Glomerular endothelial cell (primary cell): Measurements from ENCODE around the gene MAP3K4. TPM values are rescaled to one million over a fixed set of nuclear protein-coding genes. Genes with fewer than 3 reads are reported as not detected.

Experiments used
- DNase-seq: peaks from one replicate; pipeline ENCODE4 v3.0.0-alpha.2; 2011; ENCODE audit warnings: low read depth, low spot score; ENCODE audit errors: extremely low read depth
- total RNA-seq: library from RNA; depleted of rRNA; stranded (reverse); fragments of >200 nt; gene quantifications from 2 replicates; pipeline ENCODE4 v1.2.3, GENCODE V29; 2015

MAP3K4 gene
- total RNA-seq = 15.0 and 17.0 TPM in 2 replicates

GRCh38 chr6:160991406-160992060 lies at the start of gene MAP3K4:
TSS of gene MAP3K4 (plus strand) at chr6:160991769. CDS start at chr6:160991932, 163 bp downstream.
- DNase-seq = no peak

GRCh38 chr6:160943997-160944396 lies 47.6 kb upstream of the MAP3K4 start:
- DNase-seq = no peak

GRCh38 chr6:160945516-160946177 lies 45.9 kb upstream of the MAP3K4 start:
- no peak for DNase-seq

- no peak for DNase-seq
These were observed 42.0 kb upstream of the MAP3K4 start for GRCh38 chr6:160949531-160949930.

GRCh38 chr6:160950507-160950906 lies 41.1 kb upstream of the MAP3K4 start:
- no peak for DNase-seq

GRCh38 chr6:160951187-160952030 lies 40.2 kb upstream of the MAP3K4 start:
- DNase-seq = no peak

- no peak for DNase-seq
These were observed 38.8 kb upstream of the MAP3K4 start for GRCh38 chr6:160952633-160953281.

- no peak for DNase-seq
These were observed 35.9 kb upstream of the MAP3K4 start for GRCh38 chr6:160955508-160956295.

GRCh38 chr6:160956300-160957035 lies 35.1 kb upstream of the MAP3K4 start:
- DNase-seq = no peak

- no peak for DNase-seq
These were observed 31.7 kb upstream of the MAP3K4 start for GRCh38 chr6:160959726-160960435.

GRCh38 chr6:160960839-160961238 lies 30.7 kb upstream of the MAP3K4 start:
- DNase-seq = no peak

- no peak for DNase-seq
These were observed 28.5 kb upstream of the MAP3K4 start for GRCh38 chr6:160962835-160963623.

GRCh38 chr6:160963651-160964050 lies 27.9 kb upstream of the MAP3K4 start:
- no peak for DNase-seq

- no peak for DNase-seq
These were observed 25.7 kb upstream of the MAP3K4 start for GRCh38 chr6:160965893-160966292.

- DNase-seq = no peak
These were observed 24.9 kb upstream of the MAP3K4 start for GRCh38 chr6:160966493-160967229.

GRCh38 chr6:160967351-160967750 lies 24.2 kb upstream of the MAP3K4 start:
- DNase-seq = no peak

GRCh38 chr6:160967833-160968232 lies 23.7 kb upstream of the MAP3K4 start:
- no peak for DNase-seq
